Natural killer cell (primary cell): ENCODE measurements around the gene TMCC1. TPM values are rescaled to one million over a fixed set of nuclear protein-coding genes. Genes with fewer than 3 reads are reported as not detected.

Experiments used
- ATAC-seq, 3 donors: fragments of 150-1000 bp in 2 of 3; fragments of 200-7000 bp in 1 of 3; cut with Tn5 transposase; 1 replicate in 1 of 3; 2 replicates in 2 of 3; pipeline ENCODE4 v1.10.0; 2021; ENCODE audit warnings: mild to moderate bottlenecking in 2 of 3, moderate library complexity in 2 of 3
- DNase-seq, 2 donors: peaks; one replicate each; pipeline versions ENCODE4 v3.0.0 to v3.0.0-alpha.2; 2013 to 2021; ENCODE audit warnings: mixed read lengths in 1 of 2
- H3K27ac ChIP-seq: one replicate; pipeline ENCODE4 v1.5.1; 2013; ENCODE audit warnings: mild to moderate bottlenecking, low read length
- H3K27me3 ChIP-seq: one replicate; pipeline ENCODE4 v1.6.1; 2013; ENCODE audit warnings: low read length; ENCODE audit not compliant: control insufficient read depth, insufficient read depth
- H3K36me3 ChIP-seq: one replicate; pipeline ENCODE4 v1.6.1; 2013; ENCODE audit warnings: low read length; ENCODE audit not compliant: control insufficient read depth, insufficient read depth
- H3K4me1 ChIP-seq: one replicate; pipeline ENCODE4 v1.6.1; 2013; ENCODE audit warnings: low read length; ENCODE audit not compliant: control insufficient read depth, insufficient read depth
- H3K4me3 ChIP-seq: one replicate; pipeline ENCODE4 v1.5.1; 2013; ENCODE audit warnings: low read length
- H3K9me3 ChIP-seq: one replicate; pipeline ENCODE4 v1.6.1; 2013; ENCODE audit warnings: low read length; ENCODE audit not compliant: control insufficient read depth, insufficient read depth
- H3K27ac Mint-ChIP-seq, 2 donors: one replicate each; pipeline ENCODE4 v1.8.0; 2022; ENCODE audit warnings: mild to moderate bottlenecking in 2 of 2, mixed read lengths in 2 of 2, moderate library complexity in 1 of 2
- H3K27me3 Mint-ChIP-seq, 2 donors: one replicate each; pipeline ENCODE4 v1.8.0; 2022; ENCODE audit warnings: low read depth in 2 of 2, mixed read lengths in 2 of 2
- H3K36me3 Mint-ChIP-seq: one replicate; pipeline ENCODE4 v1.8.0; 2022; ENCODE audit warnings: mixed read lengths
- H3K4me1 Mint-ChIP-seq, 2 donors: one replicate each; pipeline ENCODE4 v1.8.0; 2022; ENCODE audit warnings: mixed read lengths in 2 of 2
- H3K4me3 Mint-ChIP-seq: one replicate; pipeline ENCODE4 v1.8.0; 2022; ENCODE audit warnings: mild to moderate bottlenecking, moderate library complexity, mixed read lengths
- H3K9me3 Mint-ChIP-seq, 2 donors: one replicate each; pipeline ENCODE4 v1.8.0; 2022; ENCODE audit warnings: mixed read lengths in 2 of 2
- WGBS: methylation state at CpG from one replicate; pipeline ENCODE4 v1.1.7; 2013; ENCODE audit warnings: missing lambda C conversion rate; ENCODE audit not compliant: insufficient coverage; 5-methylcytosine and 5-hydroxymethylcytosine counted together
- intact Hi-C: fragments of 100-400 bp; cut with micrococcal nuclease; formaldehyde crosslinking; loops from one replicate; pipeline ENCODE4 v1.14.2; 2022
- total RNA-seq, 4 donors: library from RNA; stranded (reverse); fragments of 120-200 nt in 1 of 4; gene quantifications; one replicate each; pipeline versions ENCODE4 v1.2.3 to v1.2.4, GENCODE V29; 2013 to 2022
- TF ChIP-seq, protein P1 (sequence below): fragments of 200-600 bp; IDR thresholded peaks from one replicate; pipeline ENCODE4 v1.8.0; 2022; ENCODE audit warnings: antibody characterized with exemption

The TMCC1 gene
- total RNA-seq, 3 donors from 2014 or later (not counting 1 experiment from before 2014, with no cell fraction given): 26.4 to 36.7 (median 31.7) TPM

GRCh38 chr3:129673012-129673411 lies 220.5 kb downstream of the TMCC1 start:
- intact Hi-C loops: no loop called here
- Mint-ChIP-seq H3K4me3 (no peak overlapping the region), H3K4me1 (peaks cover 0 to 6% of the 10 kb centered on the region in 2 donors), H3K27ac (no peak overlapping the region), H3K36me3 (peaks cover 6% of the 10 kb centered on the region), H3K9me3 (no peaks in the 10 kb centered on the region), H3K27me3 (no peaks in the 10 kb centered on the region)
- Histone ChIP-seq H3K27ac (no peak overlapping the region), H3K36me3 (peaks cover 13% of the 10 kb centered on the region), H3K4me3 (no peak overlapping the region), H3K9me3 (no peaks in the 10 kb centered on the region), H3K27me3 (no peaks in the 10 kb centered on the region), H3K4me1 (no peaks in the 10 kb centered on the region)
- ATAC-seq: no peak
- TF ChIP-seq, protein P1, sequence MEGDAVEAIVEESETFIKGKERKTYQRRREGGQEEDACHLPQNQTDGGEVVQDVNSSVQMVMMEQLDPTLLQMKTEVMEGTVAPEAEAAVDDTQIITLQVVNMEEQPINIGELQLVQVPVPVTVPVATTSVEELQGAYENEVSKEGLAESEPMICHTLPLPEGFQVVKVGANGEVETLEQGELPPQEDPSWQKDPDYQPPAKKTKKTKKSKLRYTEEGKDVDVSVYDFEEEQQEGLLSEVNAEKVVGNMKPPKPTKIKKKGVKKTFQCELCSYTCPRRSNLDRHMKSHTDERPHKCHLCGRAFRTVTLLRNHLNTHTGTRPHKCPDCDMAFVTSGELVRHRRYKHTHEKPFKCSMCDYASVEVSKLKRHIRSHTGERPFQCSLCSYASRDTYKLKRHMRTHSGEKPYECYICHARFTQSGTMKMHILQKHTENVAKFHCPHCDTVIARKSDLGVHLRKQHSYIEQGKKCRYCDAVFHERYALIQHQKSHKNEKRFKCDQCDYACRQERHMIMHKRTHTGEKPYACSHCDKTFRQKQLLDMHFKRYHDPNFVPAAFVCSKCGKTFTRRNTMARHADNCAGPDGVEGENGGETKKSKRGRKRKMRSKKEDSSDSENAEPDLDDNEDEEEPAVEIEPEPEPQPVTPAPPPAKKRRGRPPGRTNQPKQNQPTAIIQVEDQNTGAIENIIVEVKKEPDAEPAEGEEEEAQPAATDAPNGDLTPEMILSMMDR: no peak
- DNase-seq: no peak
- 61% methylated on average over 1 of the region's 2 CpGs for WGBS

DNA sequence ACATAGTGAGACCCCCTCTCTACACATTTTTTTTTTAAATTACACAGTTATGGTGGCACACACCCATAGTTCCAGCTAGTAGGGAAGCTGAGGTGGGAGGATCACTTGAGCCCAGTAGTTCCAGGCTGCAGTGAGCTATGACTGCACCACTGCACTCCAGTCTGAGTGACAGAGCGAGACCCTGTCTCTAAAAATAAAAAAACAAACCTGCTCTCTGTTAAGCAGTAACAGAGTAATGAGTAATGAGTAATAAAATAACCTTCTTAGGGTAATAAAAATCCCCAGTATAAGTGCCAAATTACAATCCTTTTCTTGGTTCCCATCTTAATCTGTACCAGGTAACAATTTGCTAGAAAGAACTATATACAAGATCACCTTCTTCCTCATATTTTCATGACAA lies 221.1 kb downstream of the TMCC1 start:
- DNase-seq: no peak
- no CpG with 5 or more reads among the region's 1 CpG for WGBS
- no peaks in the 10 kb centered on the region for H3K27me3 ChIP-seq
- H3K27me3 Mint-ChIP-seq: no peaks in the 10 kb centered on the region
- no peak for ATAC-seq
- no peaks in the 10 kb centered on the region for H3K4me1 ChIP-seq
- no peaks in the 10 kb centered on the region for H3K9me3 Mint-ChIP-seq
- H3K4me3 Mint-ChIP-seq: no peak overlapping the region
- TF ChIP-seq, protein P1: no peak
- H3K27ac Mint-ChIP-seq: no peak overlapping the region
- peaks cover 0 to 6% of the 10 kb centered on the region in 2 donors for H3K4me1 Mint-ChIP-seq
- intact Hi-C loops: no loop called here
- H3K4me3 ChIP-seq: no peak overlapping the region
- peaks cover 13% of the 10 kb centered on the region for H3K36me3 ChIP-seq
- H3K9me3 ChIP-seq: no peaks in the 10 kb centered on the region
- H3K27ac ChIP-seq: no peak overlapping the region
- peaks cover 6% of the 10 kb centered on the region for H3K36me3 Mint-ChIP-seq

DNA sequence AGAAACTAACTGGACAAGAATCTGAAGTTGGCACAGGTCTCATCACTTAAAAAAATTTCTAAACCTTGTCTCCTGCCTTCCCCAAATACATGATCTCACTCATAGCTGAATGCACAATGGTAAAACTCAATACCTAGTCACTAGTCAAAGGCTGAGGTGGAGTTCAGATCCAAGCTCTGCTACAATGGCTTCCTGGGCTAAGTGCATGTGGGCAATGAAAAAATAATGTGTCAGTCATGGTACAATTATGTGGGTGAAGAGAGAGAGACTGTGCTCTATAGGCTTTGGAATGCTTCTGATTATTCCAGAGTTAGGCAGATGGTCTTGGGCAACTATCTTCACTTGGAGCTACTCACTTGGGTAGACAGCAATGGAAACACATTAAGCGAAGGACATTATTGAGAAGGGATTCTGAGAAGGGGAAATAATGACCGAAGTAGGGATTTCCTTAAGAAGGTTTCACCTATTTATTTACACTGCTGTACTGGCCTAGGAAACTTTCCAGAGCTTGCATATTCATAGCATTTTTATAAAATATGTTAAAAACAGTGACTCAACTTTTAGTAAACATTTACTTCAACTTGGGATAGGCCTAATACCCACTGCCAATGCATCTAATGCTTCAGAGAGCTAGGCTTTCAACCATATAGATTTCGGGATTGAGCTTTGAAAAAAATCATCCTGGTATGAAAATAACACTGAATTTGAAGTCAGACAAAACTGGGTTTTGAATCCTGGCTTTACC lies 228.3 kb downstream of the TMCC1 start:
- no peaks in the 10 kb centered on the region for H3K9me3 ChIP-seq
- H3K36me3 Mint-ChIP-seq: peaks cover 2% of the 10 kb centered on the region
- no peaks in the 10 kb centered on the region for H3K4me1 ChIP-seq
- DNase-seq: no peak
- no peak overlapping the region for H3K4me3 Mint-ChIP-seq
- no peak overlapping the region for H3K27ac Mint-ChIP-seq
- ATAC-seq: no peak
- TF ChIP-seq, protein P1: no peak
- no peaks in the 10 kb centered on the region for H3K27me3 Mint-ChIP-seq
- H3K27ac ChIP-seq: no peak overlapping the region
- H3K9me3 Mint-ChIP-seq: no peaks in the 10 kb centered on the region
- intact Hi-C loops: no loop called here
- no peak overlapping the region for H3K4me3 ChIP-seq
- WGBS: 100% methylated on average over 1 of the region's 3 CpGs
- peaks cover 4% of the 10 kb centered on the region for H3K36me3 ChIP-seq
- peaks cover 4 to 5% of the 10 kb centered on the region in 2 donors for H3K4me1 Mint-ChIP-seq
- H3K27me3 ChIP-seq: no peaks in the 10 kb centered on the region
